Neuronal stem cell (in vitro differentiated cells): ENCODE measurements around the gene ZNF853.
A peak's percentile ranks its signal among the peaks of the same experiment; 100 is the strongest.

ENCODE experiments used
- DNase-seq: peaks from one replicate; pipeline ENCODE4 v3.0.0-alpha.2; 2013; ENCODE audit warnings: low spot score
- H2AFZ ChIP-seq: one replicate; pipeline ENCODE4 v1.6.1; 2013; ENCODE audit warnings: mild to moderate bottlenecking, low read length, inconsistent platforms
- H2AK5ac ChIP-seq: 2 replicates; pipeline ENCODE4 v1.6.1; 2013; ENCODE audit warnings: low read depth, mild to moderate bottlenecking, inconsistent platforms, low read length, moderate library complexity, mixed read lengths
- H2BK120ac ChIP-seq: 2 replicates; pipeline ENCODE4 v1.6.1; 2013; ENCODE audit warnings: low read depth, mild to moderate bottlenecking, inconsistent platforms, low read length, moderate library complexity, mixed read lengths
- H2BK12ac ChIP-seq: one replicate; pipeline ENCODE4 v1.6.1; 2013; ENCODE audit warnings: low read length, inconsistent platforms
- H2BK15ac ChIP-seq: 2 replicates; pipeline ENCODE4 v1.6.1; 2013; ENCODE audit warnings: mild to moderate bottlenecking, low read length, inconsistent platforms, mixed read lengths
- H2BK5ac ChIP-seq: one replicate; pipeline ENCODE4 v1.6.1; 2013; ENCODE audit warnings: inconsistent platforms, mild to moderate bottlenecking, low read length, moderate library complexity
- H3K14ac ChIP-seq: one replicate; pipeline ENCODE4 v1.6.1; 2013; ENCODE audit warnings: low read length, inconsistent platforms
- H3K18ac ChIP-seq: 2 replicates; pipeline ENCODE4 v1.6.1; 2013; ENCODE audit warnings: low read length, inconsistent platforms
- H3K23ac ChIP-seq: 2 replicates; pipeline ENCODE4 v1.6.1; 2013; ENCODE audit warnings: low read depth, mild to moderate bottlenecking, mixed read lengths, low read length, inconsistent platforms; ENCODE audit not compliant: poor library complexity
- H3K27ac ChIP-seq: replicated peaks from 3 replicates; pipeline ENCODE4 v1.5.1; 2013; ENCODE audit warnings: low read length, inconsistent platforms
- H3K27me3 ChIP-seq, 3 experiments: 2 replicates each; pipeline ENCODE4 v1.6.1; 2013; ENCODE audit warnings: low read length in 3 of 3, mild to moderate bottlenecking in 2 of 3, inconsistent platforms in 1 of 3, low read depth in 1 of 3, mixed read lengths in 1 of 3, moderate library complexity in 1 of 3; ENCODE audit not compliant: control insufficient read depth in 3 of 3, insufficient read depth in 3 of 3
- H3K36me3 ChIP-seq, 2 donors: replicated peaks in 1 of 2; 2 replicates each; pipeline ENCODE4 v1.6.1; 2013; ENCODE audit warnings: low read length in 2 of 2; ENCODE audit not compliant: control insufficient read depth in 2 of 2, insufficient read depth in 2 of 2
- H3K4ac ChIP-seq: 2 replicates; pipeline ENCODE4 v1.6.1; 2013; ENCODE audit warnings: inconsistent platforms, mild to moderate bottlenecking, low read length, moderate library complexity
- H3K4me1 ChIP-seq, 2 donors: 1 replicate in 1 of 2; 2 replicates in 1 of 2; pipeline ENCODE4 v1.6.1; 2013; ENCODE audit warnings: low read length in 2 of 2, low read depth in 1 of 2; ENCODE audit not compliant: control insufficient read depth in 2 of 2, insufficient read depth in 1 of 2
- H3K4me2 ChIP-seq: one replicate; pipeline ENCODE4 v1.6.1; 2013; ENCODE audit warnings: mild to moderate bottlenecking, low read length, inconsistent platforms; ENCODE audit not compliant: insufficient read depth, poor library complexity, severe bottlenecking
- H3K4me3 ChIP-seq, 2 donors: 2 replicates each; pipeline ENCODE4 v1.5.1; 2013; ENCODE audit warnings: low read length in 2 of 2, mild to moderate bottlenecking in 2 of 2, inconsistent platforms in 1 of 2, moderate library complexity in 1 of 2
- H3K79me1 ChIP-seq: one replicate; pipeline ENCODE4 v1.6.1; 2013; ENCODE audit warnings: low read depth, mild to moderate bottlenecking, inconsistent platforms, low read length, moderate library complexity
- H3K9ac ChIP-seq: one replicate; pipeline ENCODE4 v1.6.1; 2013; ENCODE audit warnings: mild to moderate bottlenecking, low read depth, low read length, inconsistent platforms; ENCODE audit not compliant: poor library complexity
- H3K9me3 ChIP-seq, 2 donors: replicated peaks in 1 of 2; 2 replicates each; pipeline versions ENCODE3 to v1.6.1; 2013; ENCODE audit warnings: low read length in 2 of 2, mild to moderate bottlenecking in 2 of 2, inconsistent platforms in 1 of 2, low read depth in 1 of 2, mixed read lengths in 1 of 2, moderate library complexity in 1 of 2; ENCODE audit not compliant: control insufficient read depth in 2 of 2, insufficient read depth in 1 of 2
- H4K8ac ChIP-seq: one replicate; pipeline ENCODE4 v1.6.1; 2013; ENCODE audit warnings: low read depth, mild to moderate bottlenecking, inconsistent platforms, low read length, moderate library complexity
- H4K91ac ChIP-seq: one replicate; pipeline ENCODE4 v1.6.1; 2013; ENCODE audit warnings: low read length, low read depth, mild to moderate bottlenecking, inconsistent platforms; ENCODE audit not compliant: poor library complexity
- WGBS, 2 donors: extraction: QIAGEN DNeasy Blood & Tissue Kit; methylation state at CpG; one replicate each; pipeline ENCODE4 v1.1.7; 2013; ENCODE audit warnings: missing lambda C conversion rate in 2 of 2, mixed read lengths in 1 of 2; ENCODE audit not compliant: insufficient read length in 2 of 2, insufficient replicate concordance in 1 of 2; ENCODE audit errors: extremely low coverage in 2 of 2; 5-methylcytosine and 5-hydroxymethylcytosine counted together

ZNF853 gene

GRCh38 chr7:6643915-6644625, 28.7 kb downstream of the ZNF853 start:
- no peak overlapping the region for H3K4me2 ChIP-seq
- H2BK15ac ChIP-seq, result no peak overlapping the region
- no peak overlapping the region for H3K4ac ChIP-seq
- no peaks in the 10 kb centered on the region for H3K27me3 ChIP-seq
- no peak overlapping the region for H3K27ac ChIP-seq
- H2AK5ac ChIP-seq, result no peak overlapping the region
- no peaks in the 10 kb centered on the region for H3K9me3 ChIP-seq
- no peak overlapping the region for H3K23ac ChIP-seq
- H2BK5ac ChIP-seq, result no peak overlapping the region
- no peak overlapping the region for H3K9ac ChIP-seq
- H3K14ac ChIP-seq, result no peak overlapping the region
- no peak overlapping the region for H2BK120ac ChIP-seq
- H2AFZ ChIP-seq, result no peak overlapping the region
- peaks cover 55 to 96% of the 10 kb centered on the region in 2 donors for H3K36me3 ChIP-seq
- H3K18ac ChIP-seq, result no peak overlapping the region
- WGBS, 2 donors, result no CpG with 5 or more reads among the region's 21 CpGs
- peaks cover 0 to 3% of the 10 kb centered on the region in 2 donors for H3K4me1 ChIP-seq
- H2BK12ac ChIP-seq, result no peak overlapping the region
- peaks cover 26% of the 10 kb centered on the region for H3K79me1 ChIP-seq
- no peak overlapping the region for H4K91ac ChIP-seq
- DNase-seq, result no peak
- H4K8ac ChIP-seq, result no peak overlapping the region
- H3K4me3 ChIP-seq, result no peak overlapping the region

GRCh38 chr7:6644728-6645127, 29.3 kb downstream of the ZNF853 start:
- Histone ChIP-seq H2AFZ (no peak overlapping the region), H3K4me3 (no peak overlapping the region), H2BK120ac (no peak overlapping the region), H3K4ac (no peak overlapping the region), H3K14ac (no peak overlapping the region), H3K18ac (no peak overlapping the region), H3K9ac (no peak overlapping the region), H2BK5ac (no peak overlapping the region), H3K4me1 (peaks cover 0 to 3% of the 10 kb centered on the region in 2 donors), H4K91ac (no peak overlapping the region), H4K8ac (no peak overlapping the region), H2AK5ac (no peak overlapping the region), H3K23ac (no peak overlapping the region), H2BK15ac (no peak overlapping the region), H3K27me3 (no peaks in the 10 kb centered on the region), H3K79me1 (peaks cover 30% of the 10 kb centered on the region), H3K27ac (no peak overlapping the region), H3K36me3 (peaks cover 55 to 96% of the 10 kb centered on the region in 2 donors), H2BK12ac (no peak overlapping the region), H3K9me3 (peaks cover 0 to under 1% of the 10 kb centered on the region in 2 donors), H3K4me2 (no peak overlapping the region)
- WGBS, 2 donors, result no CpG with 5 or more reads among the region's 10 CpGs
- DNase-seq, result no peak

GRCh38 chr7:6646465-6646864, 31.1 kb downstream of the ZNF853 start:
- H3K4me3 ChIP-seq, result no peak overlapping the region
- no peak overlapping the region for H2BK5ac ChIP-seq
- no peaks in the 10 kb centered on the region for H3K27me3 ChIP-seq
- peaks cover 54 to 96% of the 10 kb centered on the region in 2 donors for H3K36me3 ChIP-seq
- DNase-seq, result no peak
- no peak overlapping the region for H2BK15ac ChIP-seq
- no peak overlapping the region for H4K91ac ChIP-seq
- H3K9ac ChIP-seq, result no peak overlapping the region
- no peak overlapping the region for H3K4ac ChIP-seq
- WGBS, 2 donors, result no CpG with 5 or more reads among the region's 8 CpGs
- H2BK120ac ChIP-seq, result no peak overlapping the region
- H3K4me1 ChIP-seq, result no peaks in the 10 kb centered on the region
- no peak overlapping the region for H3K18ac ChIP-seq
- no peak overlapping the region for H3K4me2 ChIP-seq
- H2AK5ac ChIP-seq, result no peak overlapping the region
- no peak overlapping the region for H2BK12ac ChIP-seq
- peak overlapping the region; percentile 43 for H4K8ac ChIP-seq
- H3K79me1 ChIP-seq, result peaks cover 18% of the 10 kb centered on the region
- H3K27ac ChIP-seq, result no peak overlapping the region
- H3K14ac ChIP-seq, result no peak overlapping the region
- no peak overlapping the region for H3K23ac ChIP-seq
- H2AFZ ChIP-seq, result no peak overlapping the region
- peaks cover 0 to 13% of the 10 kb centered on the region in 2 donors for H3K9me3 ChIP-seq

- no peaks in the 10 kb centered on the region for H3K27me3 ChIP-seq
- H2AFZ ChIP-seq, result no peak overlapping the region
- no peak for DNase-seq
- H3K14ac ChIP-seq, result peak overlapping the region; percentile 38
- H3K79me1 ChIP-seq, result peaks cover 15% of the 10 kb centered on the region
- H3K36me3 ChIP-seq, result peaks cover 53 to 96% of the 10 kb centered on the region in 2 donors
- no peaks in the 10 kb centered on the region for H3K4me1 ChIP-seq
- no peak overlapping the region for H3K27ac ChIP-seq
- H2BK15ac ChIP-seq, result no peak overlapping the region
- no peak overlapping the region for H3K18ac ChIP-seq
- no peak overlapping the region for H3K4ac ChIP-seq
- H2AK5ac ChIP-seq, result no peak overlapping the region
- H3K4me2 ChIP-seq, result no peak overlapping the region
- H4K8ac ChIP-seq, result no peak overlapping the region
- no peak overlapping the region for H2BK120ac ChIP-seq
- H3K9me3 ChIP-seq, result peaks cover 4 to 19% of the 10 kb centered on the region in 2 donors
- H2BK5ac ChIP-seq, result no peak overlapping the region
- no peak overlapping the region for H2BK12ac ChIP-seq
- WGBS, 2 donors, result no CpG with 5 or more reads among the region's 8 CpGs
- H3K23ac ChIP-seq, result no peak overlapping the region
- H3K9ac ChIP-seq, result no peak overlapping the region
- no peak overlapping the region for H4K91ac ChIP-seq
- no peak overlapping the region for H3K4me3 ChIP-seq
Observed at GRCh38 chr7:6647080-6647479, 31.7 kb downstream of the ZNF853 start.
